ENCODE results near the gene RPL6.
"Not testable (repeated sequence)": the region's sequence is repeated elsewhere in the genome, so short reads cannot be mapped to it uniquely, and the experiment has no call there.

The RPL6 gene

DNA sequence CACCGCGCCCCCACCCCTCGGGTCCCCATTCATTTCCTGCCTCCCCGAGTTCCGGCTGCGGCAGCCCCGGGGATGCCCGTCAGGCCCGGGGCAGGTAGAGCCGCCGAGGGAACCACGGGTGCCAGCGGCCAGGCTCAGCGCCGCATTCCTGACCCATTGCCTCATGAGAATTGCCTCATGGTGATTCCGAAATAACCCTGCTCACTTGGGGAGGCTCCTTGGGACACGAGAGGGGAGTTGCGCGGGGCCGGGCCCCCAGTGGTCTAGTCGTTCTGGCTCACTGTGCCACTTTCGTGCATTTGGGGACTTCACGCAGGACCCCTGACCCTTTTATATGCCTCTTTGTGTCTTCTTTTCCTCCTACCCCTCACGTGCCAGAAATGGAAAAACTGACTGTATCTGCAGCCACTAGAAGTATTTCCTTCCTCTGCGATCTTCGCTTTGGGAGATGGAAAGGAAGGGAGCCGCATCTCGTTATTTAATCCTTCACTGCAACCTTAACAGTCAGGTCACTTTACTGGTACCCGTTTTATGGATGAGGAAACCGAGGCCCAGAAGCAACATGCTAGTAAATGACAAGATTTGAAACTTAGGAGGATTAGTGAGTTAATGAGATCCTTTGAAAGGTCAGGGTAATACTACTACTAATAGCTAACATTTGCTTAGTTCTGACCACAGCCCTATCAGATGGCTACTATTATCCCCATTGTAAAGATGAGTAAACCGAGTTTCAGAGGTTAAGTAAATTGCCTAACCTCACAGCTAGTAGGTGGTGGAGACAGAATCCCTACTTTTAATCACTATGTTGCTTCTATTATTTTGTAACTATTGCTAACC lies 10.1 kb upstream of the RPL6 start:
- DNase-seq: peak; percentile 41

GRCh38 chr12:112418608-112419296 lies 9.3 kb upstream of the RPL6 start, which contains the start of gene PTPN11:
TSS of gene PTPN11 (plus strand) at chr12:112418947. CDS start at chr12:112419112, 165 bp downstream.
- peak; percentile 92 for DNase-seq

GRCh38 chr12:112418273-112418607 lies 8.8 kb upstream of the RPL6 start:
- DNase-seq: no peak

GRCh38 chr12:112415457-112415856 lies 6.1 kb upstream of the RPL6 start:
- DNase-seq: not testable (repeated sequence)

GRCh38 chr12:112413855-112414625 lies 4.6 kb upstream of the RPL6 start:
- DNase-seq: no peak

DNA sequence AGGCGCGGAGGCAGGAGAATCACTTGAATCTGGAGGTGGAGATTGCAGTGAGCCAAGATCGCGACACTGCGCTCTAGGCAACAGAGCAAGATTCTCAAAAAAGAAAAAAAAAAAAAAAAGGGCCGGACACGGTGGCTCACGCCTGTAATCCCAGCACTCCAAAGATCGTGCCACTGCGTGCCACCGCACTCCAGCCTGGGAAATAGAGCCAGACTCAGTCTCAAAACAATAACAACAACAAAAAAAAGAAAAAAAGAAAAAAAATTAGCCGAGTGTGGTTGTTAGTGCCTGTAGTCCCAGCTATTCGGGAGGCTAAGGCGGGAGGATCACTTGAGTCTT lies 470 bp upstream of the RPL6 start:
- DNase-seq: no peak

GRCh38 chr12:112408621-112409020 lies 784 bp downstream of the RPL6 start:
- DNase-seq: peak; percentile 58

- not testable (repeated sequence) for DNase-seq
Measured at GRCh38 chr12:112407683-112408082, 1.7 kb downstream of the RPL6 start.

DNA sequence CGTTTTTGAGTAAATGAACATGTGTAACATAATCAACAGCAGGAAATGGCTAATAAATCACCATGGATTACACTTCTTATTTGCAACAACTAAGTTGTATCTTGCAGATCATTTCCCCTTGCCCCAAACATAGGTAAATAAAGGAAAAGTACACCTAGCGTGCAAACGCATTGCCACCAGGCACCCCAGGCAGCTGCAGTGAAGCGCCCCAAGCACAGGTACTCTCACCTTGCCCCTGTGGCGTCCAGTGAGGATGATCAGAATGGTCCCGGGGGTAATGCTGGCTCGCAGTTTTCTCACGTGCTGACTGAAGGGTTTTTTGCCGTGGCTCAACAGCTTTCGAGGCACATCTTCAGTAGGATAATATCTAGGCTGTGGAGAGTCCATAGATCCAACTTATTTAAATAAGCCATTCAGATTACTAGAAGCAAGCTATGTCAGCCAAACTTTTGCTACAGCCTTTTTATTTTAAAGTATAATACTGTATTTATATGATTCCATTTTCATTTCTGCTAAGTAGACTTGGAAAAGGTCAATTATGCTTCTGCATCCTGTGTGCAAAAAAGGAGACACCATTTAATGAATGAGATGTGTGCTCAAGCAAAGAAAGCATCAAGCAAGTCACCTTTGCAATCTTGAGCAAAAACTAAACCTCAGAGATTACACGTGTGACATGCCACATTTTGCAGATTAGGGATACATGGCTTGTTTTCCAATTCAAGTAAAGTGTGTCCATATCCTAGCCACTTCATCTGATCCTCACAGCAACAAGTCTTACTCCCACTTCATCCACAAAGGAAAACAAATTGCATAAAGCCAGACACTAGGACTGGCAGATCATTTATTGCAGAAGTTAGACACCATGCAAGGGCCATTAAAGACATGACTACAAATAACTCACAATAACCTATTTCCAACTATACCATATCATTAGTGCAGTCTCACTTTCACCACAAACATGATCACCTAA lies 2.6 kb downstream of the RPL6 start:
- DNase-seq: no peak

DNA sequence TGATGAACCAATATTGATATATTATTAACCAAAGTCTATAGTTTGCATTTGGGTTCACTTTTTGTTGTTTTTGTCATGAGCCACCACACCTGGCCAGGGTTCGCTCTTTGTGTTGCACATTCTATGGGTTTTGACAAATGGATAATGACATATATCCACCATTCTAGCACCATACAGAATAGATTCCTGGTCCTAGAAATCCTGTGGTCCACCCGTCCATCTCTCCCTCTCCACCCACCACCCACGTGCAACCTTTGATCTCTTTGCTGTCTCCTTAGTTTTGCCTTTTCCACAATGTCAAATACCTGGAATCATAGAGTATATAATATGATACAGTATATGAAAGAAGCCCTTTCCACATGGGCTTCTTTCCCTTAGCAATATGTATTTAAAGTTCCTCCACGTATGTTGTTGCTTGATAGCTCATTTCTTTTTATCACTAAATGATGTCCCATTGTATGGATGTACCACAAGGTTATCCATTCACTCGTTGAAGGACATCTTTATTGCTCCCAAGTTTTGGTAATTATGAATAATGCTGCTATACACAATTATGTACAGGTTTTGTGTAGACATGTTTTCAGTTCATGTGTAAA lies 7.4 kb downstream of the RPL6 start:
- no peak for DNase-seq

- DNase-seq: no peak
Measured at GRCh38 chr12:112401054-112401453, 8.4 kb downstream of the RPL6 start.

DNA sequence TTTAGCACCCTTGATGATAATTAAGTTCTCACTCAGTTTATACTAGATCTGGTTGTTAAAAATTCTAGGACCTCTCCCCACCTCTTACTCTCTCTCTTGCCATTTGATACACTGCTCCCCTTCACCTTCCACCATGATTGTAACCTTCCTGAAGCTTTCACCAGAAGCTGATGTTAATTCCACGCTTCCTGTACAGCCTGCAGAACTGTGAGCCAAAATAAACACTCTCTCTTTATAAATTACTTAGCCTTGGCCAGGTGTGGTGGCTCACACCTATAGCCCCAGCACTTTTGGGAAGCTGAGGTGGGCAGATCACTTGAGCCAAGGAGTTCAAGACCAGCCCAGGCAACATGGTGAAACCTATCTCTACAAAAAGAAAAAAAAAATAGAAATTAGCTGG lies 16.1 kb downstream of the RPL6 start:
- DNase-seq: no peak

GRCh38 chr12:112389922-112390654 lies 19.3 kb downstream of the RPL6 start:
- DNase-seq: not testable (repeated sequence)

GRCh38 chr12:112389228-112389627 lies 20.2 kb downstream of the RPL6 start:
- no peak for DNase-seq

- no peak for DNase-seq
Measured at GRCh38 chr12:112386726-112387125, 22.7 kb downstream of the RPL6 start.

DNA sequence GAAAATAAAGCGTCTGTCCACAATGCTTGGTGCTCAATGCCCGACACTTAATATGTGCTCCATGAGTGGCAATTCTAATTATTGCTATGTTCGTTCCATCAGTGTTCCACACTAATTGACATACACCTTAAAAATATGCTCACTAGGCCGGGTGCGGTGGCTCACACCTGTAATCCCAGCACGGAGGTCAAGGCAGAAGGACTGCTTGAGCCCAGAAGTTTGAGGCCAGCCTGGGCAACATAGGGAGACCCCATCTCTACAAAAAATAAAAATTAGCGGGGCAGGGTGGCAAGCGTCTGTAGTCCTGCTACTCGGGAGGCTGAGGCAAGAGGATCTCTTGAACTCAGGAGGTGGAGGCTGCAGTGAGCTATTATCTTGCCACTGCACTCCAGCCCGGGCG lies 26.5 kb downstream of the RPL6 start:
- DNase-seq: no peak

GRCh38 chr12:112381883-112382796 lies 27.3 kb downstream of the RPL6 start, which contains the start of gene HECTD4:
TSS of gene HECTD4 (minus strand) at chr12:112382431. CDS start at chr12:112382128, 303 bp downstream.
- DNase-seq: peak; percentile 95

DNA sequence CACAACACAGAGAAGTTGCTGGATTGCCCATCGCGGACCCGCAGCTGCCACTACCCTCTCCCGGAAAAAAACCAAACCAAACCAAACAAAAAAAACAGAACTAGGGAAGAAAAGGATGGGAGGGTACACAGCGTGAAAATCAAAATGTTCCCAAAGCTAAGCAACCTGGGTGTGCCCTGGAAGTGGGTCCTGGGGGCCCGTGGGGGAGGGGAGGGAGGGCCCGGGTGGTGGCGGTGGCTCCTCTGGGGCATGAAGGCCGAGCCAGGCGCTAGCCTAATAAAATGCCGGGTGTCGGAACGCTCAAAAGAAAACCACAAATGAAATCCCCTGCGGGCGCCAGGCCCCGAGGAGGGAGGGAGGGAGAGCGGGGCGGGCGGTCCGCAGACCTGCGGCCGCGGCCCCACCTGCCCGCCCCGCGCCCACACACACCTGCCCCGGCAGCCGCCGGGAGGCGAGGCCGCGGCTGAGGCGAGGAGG lies 28.0 kb downstream of the RPL6 start:
- DNase-seq: peak; percentile 27

- no peak for DNase-seq
Measured at GRCh38 chr12:112380663-112381405, 28.6 kb downstream of the RPL6 start.

Data from activated CD4-positive, alpha-beta T cell treated with anti-CD3 and anti-CD28 coated beads, Interleukin-10, Interleukin-2, amounts not matched to agents 100 ng/mL and 50 ng/mL, durations not matched to agents 16 hours and 8 hours (primary cell).